SU-DHL-6 (cell line): ENCODE results near the gene DPRX.

Experiments
- H2AFZ ChIP-seq: fragments of 200-600 bp; sonication (generic); 2 replicates; pipeline ENCODE4 v1.6.1; 2014; ENCODE audit warnings: low read depth, mild to moderate bottlenecking, moderate library complexity, mixed read lengths, antibody characterized with exemption, low read length; ENCODE audit not compliant: severe bottlenecking
- H3F3A ChIP-seq: fragments of 200-600 bp; shearing (Covaris generic); 2 replicates; pipeline ENCODE4 v1.6.0; 2016; ENCODE audit warnings: antibody characterized with exemption, mild to moderate bottlenecking; ENCODE audit not compliant: insufficient read depth
- H3K27ac ChIP-seq: fragments of 200-600 bp; sonication (generic); 2 replicates; pipeline ENCODE4 v1.5.1; 2016; ENCODE audit warnings: low read depth, mild to moderate bottlenecking, low read length, moderate library complexity, mixed read lengths
- H3K27me3 ChIP-seq: fragments of 200-600 bp; sonication (generic), shearing (Covaris generic); 2 replicates; pipeline ENCODE4 v1.6.0; 2014; ENCODE audit warnings: mild to moderate bottlenecking, low read length
- H3K36me3 ChIP-seq: fragments of 200-600 bp; sonication (generic); 2 replicates; pipeline ENCODE4 v1.6.1; 2014; ENCODE audit warnings: mild to moderate bottlenecking, low read length, mixed read lengths
- H3K4me2 ChIP-seq: fragments of 300-600, 200-600 bp; shearing (Covaris generic), sonication (generic); 2 replicates; pipeline ENCODE4 v1.6.0; 2014; ENCODE audit warnings: low read length, low read depth, mild to moderate bottlenecking; ENCODE audit not compliant: poor library complexity, severe bottlenecking
- H3K4me3 ChIP-seq: fragments of 200-600 bp; sonication (generic); 2 replicates; pipeline ENCODE4 v1.5.1; 2014; ENCODE audit warnings: antibody characterized with exemption, low read length, mild to moderate bottlenecking, mixed read lengths; ENCODE audit not compliant: insufficient read depth, poor library complexity, severe bottlenecking
- H3K79me2 ChIP-seq: fragments of 200-600 bp; sonication (generic); 2 replicates; pipeline ENCODE4 v1.6.1; 2014; ENCODE audit warnings: mild to moderate bottlenecking, low read length, moderate library complexity; ENCODE audit not compliant: insufficient read depth
- H3K9ac ChIP-seq: fragments of 200-600 bp; sonication (generic); 2 replicates; pipeline ENCODE4 v1.7.0; 2014; ENCODE audit warnings: mild to moderate bottlenecking, low read length
- H3K9me2 ChIP-seq: fragments of 200-600 bp; sonication (generic); replicated peaks from 2 replicates; pipeline ENCODE4 v1.6.1; 2014; ENCODE audit warnings: low read length; ENCODE audit not compliant: insufficient read depth
- H3K9me3 ChIP-seq: fragments of 200-600 bp; sonication (generic); 2 replicates; pipeline ENCODE4 v1.6.1; 2014; ENCODE audit warnings: low read length, mixed read lengths; ENCODE audit not compliant: insufficient read depth
- H4K20me1 ChIP-seq: fragments of 200-600 bp; sonication (generic); 2 replicates; pipeline ENCODE4 v1.6.1; 2014; ENCODE audit warnings: low read depth, mild to moderate bottlenecking, antibody characterized with exemption, low read length, moderate library complexity, mixed read lengths
- CTCF ChIP-seq: fragments of 200-600 bp; sonication (generic); IDR thresholded peaks from one replicate; pipeline ENCODE4 v1.5.1; 2017; ENCODE audit warnings: antibody characterized with exemption, mild to moderate bottlenecking, low read length, moderate library complexity; ENCODE audit not compliant: insufficient read depth, poor library complexity, severe bottlenecking
- EZH2phosphoT487 ChIP-seq: fragments of 200-600 bp; sonication (generic), shearing (Covaris generic); conservative IDR thresholded peaks from 2 replicates; pipeline ENCODE4 v1.6.1; 2018; ENCODE audit warnings: mild to moderate bottlenecking, antibody characterized with exemption, low read length, moderate library complexity, mixed read lengths

DPRX gene

DNA sequence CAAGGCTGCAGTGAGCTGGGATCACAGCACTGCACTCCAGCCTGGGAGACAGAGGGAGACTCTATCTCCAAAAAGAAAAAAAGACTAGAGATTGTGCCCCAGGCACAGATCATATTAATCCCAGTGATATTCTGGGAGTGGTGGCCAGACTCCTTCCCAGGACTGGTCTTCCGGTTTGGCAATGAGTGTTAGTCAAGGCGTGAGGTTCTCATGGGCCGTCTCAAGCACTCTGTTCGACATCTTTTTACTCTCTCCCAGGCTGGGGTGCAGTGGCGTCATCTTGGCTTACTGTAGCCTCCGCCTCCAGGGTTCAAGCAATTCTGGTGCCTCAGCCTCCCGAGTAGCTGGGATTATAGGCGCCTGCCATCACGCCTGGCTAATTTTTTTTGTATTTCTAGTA is 5.3 kb upstream of the DPRX start:
- Histone ChIP-seq H3K9me3 (no peaks in the 10 kb centered on the region), H3K9ac (no peak overlapping the region), H2AFZ (no peak overlapping the region), H3K79me2 (no peaks in the 10 kb centered on the region), H3K4me2 (no peak overlapping the region), H4K20me1 (no peaks in the 10 kb centered on the region), H3K36me3 (no peaks in the 10 kb centered on the region), H3K27ac (no peak overlapping the region), H3K27me3 (no peaks in the 10 kb centered on the region), H3F3A (no peaks in the 10 kb centered on the region), H3K9me2 (no peaks in the 10 kb centered on the region), H3K4me3 (no peak overlapping the region)
- no peak for TF ChIP-seq CTCF
- no peak for TF ChIP-seq EZH2phosphoT487

- H3K27me3 ChIP-seq, result no peaks in the 10 kb centered on the region
- TF ChIP-seq CTCF (no peak), EZH2phosphoT487 (no peak)
- no peaks in the 10 kb centered on the region for H4K20me1 ChIP-seq
- no peak overlapping the region for H3K4me3 ChIP-seq
- H3K9ac ChIP-seq, result no peak overlapping the region
- no peaks in the 10 kb centered on the region for H3K79me2 ChIP-seq
- H2AFZ ChIP-seq, result no peak overlapping the region
- no peaks in the 10 kb centered on the region for H3K9me3 ChIP-seq
- H3K27ac ChIP-seq, result no peak overlapping the region
- H3K4me2 ChIP-seq, result no peak overlapping the region
- H3K36me3 ChIP-seq, result no peaks in the 10 kb centered on the region
- no peaks in the 10 kb centered on the region for H3F3A ChIP-seq
- H3K9me2 ChIP-seq, result no peaks in the 10 kb centered on the region
Measured at GRCh38 chr19:53626976-53627375, 4.8 kb upstream of the DPRX start.

DNA sequence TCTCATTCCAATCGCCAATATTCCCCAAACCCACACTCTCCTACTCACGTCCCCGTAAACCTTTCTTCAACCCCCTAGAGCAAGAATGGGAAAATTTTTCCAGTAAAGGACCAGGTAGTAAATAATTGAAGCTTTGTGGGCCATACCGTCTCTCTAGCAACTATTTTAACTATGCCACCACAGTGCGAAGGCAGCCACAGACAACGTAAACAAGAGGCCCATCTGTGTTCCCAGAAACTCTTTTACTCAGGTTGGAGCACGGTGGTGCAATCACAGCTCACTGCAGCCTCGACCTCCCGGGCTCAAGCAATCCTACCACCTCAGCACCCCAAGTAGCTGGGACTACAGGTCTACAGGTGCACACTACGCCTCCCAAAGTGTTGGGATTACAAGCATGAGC is 3.0 kb downstream of the DPRX start:
- Histone ChIP-seq H4K20me1 (no peaks in the 10 kb centered on the region), H3K36me3 (no peaks in the 10 kb centered on the region), H2AFZ (no peak overlapping the region), H3K27me3 (no peaks in the 10 kb centered on the region), H3K9ac (no peak overlapping the region), H3K9me2 (no peaks in the 10 kb centered on the region), H3K27ac (no peak overlapping the region), H3K9me3 (no peaks in the 10 kb centered on the region), H3K79me2 (no peaks in the 10 kb centered on the region), H3K4me2 (no peak overlapping the region), H3K4me3 (no peak overlapping the region), H3F3A (no peaks in the 10 kb centered on the region)
- TF ChIP-seq EZH2phosphoT487 (no peak), CTCF (no peak)

DNA sequence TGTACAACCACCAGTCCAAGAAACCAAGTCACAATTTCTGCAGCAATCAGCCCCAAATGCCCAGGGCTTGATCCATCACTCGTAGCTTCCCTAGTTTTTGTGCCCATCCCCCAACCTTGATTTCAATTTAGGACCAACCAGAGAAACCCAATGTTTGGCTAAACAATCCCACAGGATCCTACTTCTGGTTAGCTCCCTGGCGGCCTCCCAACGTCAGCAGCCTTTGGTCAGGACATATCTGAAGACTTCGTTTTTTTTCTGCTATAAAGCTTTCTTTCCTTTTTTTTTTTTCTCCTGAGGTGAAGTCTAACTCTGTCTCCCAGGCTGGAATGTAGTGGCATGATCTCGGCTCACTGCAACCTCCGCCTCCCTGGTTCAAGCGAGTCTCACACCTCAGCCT is 7.7 kb downstream of the DPRX start:
- Histone ChIP-seq H3K4me3 (no peak overlapping the region), H3K36me3 (no peaks in the 10 kb centered on the region), H3K9me3 (no peaks in the 10 kb centered on the region), H3K4me2 (no peak overlapping the region), H3K27ac (no peak overlapping the region), H3K9ac (no peak overlapping the region), H3K9me2 (no peaks in the 10 kb centered on the region), H2AFZ (no peak overlapping the region), H3K27me3 (no peaks in the 10 kb centered on the region), H3F3A (no peaks in the 10 kb centered on the region), H3K79me2 (no peaks in the 10 kb centered on the region), H4K20me1 (no peaks in the 10 kb centered on the region)
- TF ChIP-seq CTCF (no peak), EZH2phosphoT487 (no peak)
